ENCODE results near the gene B3GNT4. TPM values are rescaled to one million over a fixed set of nuclear protein-coding genes. Genes with fewer than 3 reads are reported as not detected.

The B3GNT4 gene
- total RNA-seq, 1 donor from 2014 or later = 0.58 TPM

- TF ChIP-seq, protein P1, sequence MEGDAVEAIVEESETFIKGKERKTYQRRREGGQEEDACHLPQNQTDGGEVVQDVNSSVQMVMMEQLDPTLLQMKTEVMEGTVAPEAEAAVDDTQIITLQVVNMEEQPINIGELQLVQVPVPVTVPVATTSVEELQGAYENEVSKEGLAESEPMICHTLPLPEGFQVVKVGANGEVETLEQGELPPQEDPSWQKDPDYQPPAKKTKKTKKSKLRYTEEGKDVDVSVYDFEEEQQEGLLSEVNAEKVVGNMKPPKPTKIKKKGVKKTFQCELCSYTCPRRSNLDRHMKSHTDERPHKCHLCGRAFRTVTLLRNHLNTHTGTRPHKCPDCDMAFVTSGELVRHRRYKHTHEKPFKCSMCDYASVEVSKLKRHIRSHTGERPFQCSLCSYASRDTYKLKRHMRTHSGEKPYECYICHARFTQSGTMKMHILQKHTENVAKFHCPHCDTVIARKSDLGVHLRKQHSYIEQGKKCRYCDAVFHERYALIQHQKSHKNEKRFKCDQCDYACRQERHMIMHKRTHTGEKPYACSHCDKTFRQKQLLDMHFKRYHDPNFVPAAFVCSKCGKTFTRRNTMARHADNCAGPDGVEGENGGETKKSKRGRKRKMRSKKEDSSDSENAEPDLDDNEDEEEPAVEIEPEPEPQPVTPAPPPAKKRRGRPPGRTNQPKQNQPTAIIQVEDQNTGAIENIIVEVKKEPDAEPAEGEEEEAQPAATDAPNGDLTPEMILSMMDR (conservative IDR thresholded peaks at IDR 0.05; ENCODE audit: low read depth, low read length) = no peak
- H3K4me3 ChIP-seq (ENCODE audit: low read depth, low read length) = no peak overlapping the region
- DNase-seq (ENCODE audit: low read depth) = no peak
Observed at GRCh38 chr12:122216445-122216844, 12.9 kb downstream of the B3GNT4 start.

DNA sequence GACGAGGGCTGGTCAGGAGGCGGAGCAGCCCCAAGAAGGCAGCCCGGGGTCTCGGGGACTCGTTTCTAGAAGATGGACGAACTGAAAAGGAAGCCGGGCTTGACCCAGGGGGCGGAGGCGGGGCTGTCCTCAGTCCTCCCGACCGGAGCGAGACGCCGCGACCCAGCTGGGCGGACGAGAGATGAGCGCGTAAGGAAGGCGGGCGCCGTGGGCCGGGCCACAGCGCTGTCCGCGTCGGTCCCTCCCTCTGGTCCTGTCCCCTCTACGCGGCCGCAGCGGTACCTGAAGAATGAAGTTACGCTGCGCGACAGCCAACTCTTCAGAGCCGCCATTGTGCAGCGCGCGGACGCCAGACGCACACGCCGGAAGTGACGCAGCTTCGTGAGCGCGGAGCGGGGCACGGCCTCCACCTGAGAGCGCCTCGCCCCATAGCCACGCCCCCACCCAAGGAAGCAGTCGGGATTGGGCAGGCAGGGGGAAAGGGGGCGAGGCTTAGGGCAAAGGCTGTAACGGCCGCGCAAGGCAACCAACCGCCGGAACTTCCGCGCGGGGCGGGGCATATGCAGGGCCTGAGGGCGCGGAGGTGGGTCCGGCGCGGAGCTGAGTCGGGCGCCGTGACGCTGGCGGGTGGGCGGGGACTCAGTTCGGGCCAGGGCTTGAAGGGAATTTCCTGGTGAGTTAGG is 22.3 kb downstream of the B3GNT4 start, which contains the start of gene DIABLO:
TSS of gene DIABLO (minus strand) at position 370 of the 683 bp plus-strand sequence. CDS start at position 332, 38 bp downstream.
- peak within 1 kb of the TSS; percentile 98 for H3K4me3 ChIP-seq (ENCODE audit: low read depth, low read length)
- TF ChIP-seq, protein P1 (conservative IDR thresholded peaks at IDR 0.05; ENCODE audit: low read depth, low read length) = no peak
- peak; percentile 73 for DNase-seq (ENCODE audit: low read depth)

DNA sequence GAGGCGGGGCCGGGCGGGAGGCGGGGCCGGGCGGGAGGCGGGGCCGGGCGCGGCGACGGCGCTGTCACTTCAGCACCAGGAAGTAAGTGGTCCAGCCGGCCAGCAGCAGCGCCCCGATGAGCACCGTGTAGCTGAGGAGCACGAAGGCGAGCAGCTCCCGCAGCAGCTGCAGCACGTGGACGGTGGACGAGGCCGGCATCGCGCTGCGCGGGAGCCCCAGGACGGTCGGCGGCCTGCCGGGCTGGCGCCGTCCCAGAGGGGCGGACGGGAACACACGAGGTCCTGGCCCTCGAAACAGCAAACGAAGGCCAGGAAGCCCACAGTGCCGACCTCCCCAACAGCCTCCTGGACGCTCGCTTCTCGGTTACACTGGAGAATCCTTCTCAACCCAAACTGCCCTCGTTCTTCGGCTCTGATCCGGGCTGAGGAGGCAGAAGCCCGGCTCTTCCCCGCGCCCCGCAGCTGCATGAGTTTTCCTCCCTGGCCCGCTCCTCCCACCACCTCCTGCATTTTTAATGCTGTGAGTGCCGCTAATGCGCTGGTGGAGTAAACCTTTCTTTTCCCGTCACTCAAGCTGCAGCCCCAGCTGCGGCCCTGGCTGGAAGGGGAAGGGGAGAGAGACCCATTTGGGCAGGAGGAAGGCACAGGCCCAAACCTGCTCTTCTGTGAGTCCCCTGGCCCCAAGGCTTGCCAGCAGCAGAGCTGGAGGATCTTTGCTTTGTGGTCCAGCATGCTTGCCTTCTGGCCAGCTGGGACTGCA is 23.0 kb downstream of the B3GNT4 start:
- TF ChIP-seq, protein P1 (conservative IDR thresholded peaks at IDR 0.05; ENCODE audit: low read depth, low read length) = no peak
- H3K4me3 ChIP-seq (ENCODE audit: low read depth, low read length) = peak overlapping the region; percentile 45
- no peak for DNase-seq (ENCODE audit: low read depth)

- DNase-seq (ENCODE audit: low read depth) = no peak
- TF ChIP-seq, protein P1 (conservative IDR thresholded peaks at IDR 0.05; ENCODE audit: low read depth, low read length) = no peak
- no peak overlapping the region for H3K4me3 ChIP-seq (ENCODE audit: low read depth, low read length)
Observed at GRCh38 chr12:122227341-122227740, 23.8 kb downstream of the B3GNT4 start.

- no peak for DNase-seq (ENCODE audit: low read depth)
- no peak overlapping the region for H3K4me3 ChIP-seq (ENCODE audit: low read depth, low read length)
- TF ChIP-seq, protein P1 (conservative IDR thresholded peaks at IDR 0.05; ENCODE audit: low read depth, low read length) = no peak
Observed at GRCh38 chr12:122228092-122228491, 24.6 kb downstream of the B3GNT4 start.

GRCh38 chr12:122230798-122231197 is 27.3 kb downstream of the B3GNT4 start:
- H3K4me3 ChIP-seq (ENCODE audit: low read depth, low read length) = no peak overlapping the region
- TF ChIP-seq, protein P1 (conservative IDR thresholded peaks at IDR 0.05; ENCODE audit: low read depth, low read length) = no peak
- no peak for DNase-seq (ENCODE audit: low read depth)

Measured in epithelial cell of proximal tubule (primary cell).